GM12878 (cell line): ENCODE results near the gene SLC45A2. TPM values are rescaled to one million over a fixed set of nuclear protein-coding genes. Genes with fewer than 3 reads are reported as not detected.

Experiments
- ATAC-seq: fragments of 200-7000 bp; cut with Tn5 transposase; 3 replicates; pipeline ENCODE4 v1.9.1; 2020; ENCODE audit warnings: mild to moderate bottlenecking, moderate library complexity
- BruUV-seq: library from RNA; stranded (reverse); fragments of 400-500 nt; replicated peaks from 2 replicates; lab custom pipeline; 2021; lab: Mats Ljungman, UMichigan
- CTCF ChIA-PET: fragments of 300-600 bp; sonication (Branson Sonifier 250); formaldehyde crosslinking; extraction: SDS; loops from one replicate; lab custom pipeline; 2021; ENCODE audit warnings: inconsistent platforms; lab: Yijun Ruan, JAX
- POLR2A ChIA-PET: fragments of 350-600 bp; formaldehyde crosslinking; extraction: SDS; loops from one replicate; lab custom pipeline; 2021; ENCODE audit warnings: inconsistent platforms; lab: Charles Lee
- RAD21 ChIA-PET: fragments of 300-600 bp; sonication (Branson Sonifier 250); formaldehyde crosslinking; loops from one replicate; lab custom pipeline; 2023; ENCODE audit warnings: antibody characterized with exemption; ENCODE audit not compliant: unreplicated experiment; lab: Charles Lee
- SMC1A ChIA-PET: fragments of 300-600 bp; sonication (Branson Sonifier 250); formaldehyde crosslinking; loops from one replicate; lab custom pipeline; 2023; ENCODE audit not compliant: unreplicated experiment, uncharacterized antibody; lab: Charles Lee
- DNase-seq: peaks from one replicate; pipeline ENCODE4 v3.0.0-alpha.2; 2011; ENCODE audit warnings: low read depth, low spot score
- FAIRE-seq: peaks from 3 replicates; lab custom pipeline; 2011; peaks lifted over from hg19 to GRCh38; lab: Jason Lieb, UNC
- H2AFZ ChIP-seq: 2 replicates; pipeline ENCODE4 v1.6.0; 2011; ENCODE audit warnings: low read depth, low read length, control low read depth; ENCODE audit not compliant: control insufficient read depth
- H3K27ac ChIP-seq: 2 replicates; pipeline ENCODE4 v1.5.1; 2011; ENCODE audit warnings: control low read depth; ENCODE audit not compliant: control insufficient read depth, insufficient read depth
- H3K27me3 ChIP-seq, 2 experiments: replicated peaks in 1 of 2; 2 replicates each; pipeline versions ENCODE4 v1.6.0 to v1.6.1; 2011; ENCODE audit warnings: low read length in 1 of 2; ENCODE audit not compliant: control insufficient read depth in 2 of 2, insufficient read depth in 2 of 2
- H3K36me3 ChIP-seq, 2 experiments: 2 replicates each; pipeline ENCODE4 v1.5.1; 2011; ENCODE audit warnings: low read length in 1 of 2; ENCODE audit not compliant: control insufficient read depth in 2 of 2, insufficient read depth in 2 of 2
- H3K4me1 ChIP-seq: 2 replicates; pipeline ENCODE4 v1.6.1; 2011; ENCODE audit warnings: mild to moderate bottlenecking, low read length, moderate library complexity, mixed read lengths; ENCODE audit not compliant: control insufficient read depth, insufficient read depth
- H3K4me2 ChIP-seq: 2 replicates; pipeline ENCODE4 v1.6.0; 2011; ENCODE audit warnings: control low read depth; ENCODE audit not compliant: control insufficient read depth, insufficient read depth
- H3K4me3 ChIP-seq: fragments of 200-600 bp; sonication (generic); 2 replicates; pipeline ENCODE4 v1.5.1; 2016
- H3K79me2 ChIP-seq: 2 replicates; pipeline ENCODE4 v1.6.0; 2011; ENCODE audit warnings: low read length; ENCODE audit not compliant: control insufficient read depth, insufficient read depth
- H3K9ac ChIP-seq: 2 replicates; pipeline ENCODE4 v1.8.0; 2011; ENCODE audit warnings: low read length, control low read depth, mixed read lengths; ENCODE audit not compliant: control insufficient read depth, insufficient read depth
- H3K9me3 ChIP-seq: replicated peaks from 3 replicates; pipeline ENCODE4 v1.5.1; 2011; ENCODE audit warnings: mild to moderate bottlenecking, low read length; ENCODE audit not compliant: control insufficient read depth, insufficient read depth
- H4K20me1 ChIP-seq: 2 replicates; pipeline ENCODE4 v1.6.0; 2011; ENCODE audit not compliant: control insufficient read depth, insufficient read depth
- CHD1 ChIP-seq: IDR thresholded peaks from 2 replicates; pipeline ENCODE4 v1.6.1; 2012; ENCODE audit warnings: low read depth, low read length, improper control_type of control experiment
- HDAC6 ChIP-seq: fragments of 200-600 bp; sonication (generic); IDR thresholded peaks from one replicate; pipeline ENCODE4 v1.8.0; 2017; ENCODE audit warnings: antibody characterized with exemption; ENCODE audit not compliant: unreplicated experiment
- MTA2 ChIP-seq: fragments of 450-650 bp; IDR thresholded peaks from 2 replicates; pipeline ENCODE4 v1.6.1; 2016; ENCODE audit warnings: low read depth, mild to moderate bottlenecking, moderate library complexity
- NFYB ChIP-seq: IDR thresholded peaks from 2 replicates; pipeline ENCODE4 v1.6.1; 2011; ENCODE audit warnings: low read depth, mild to moderate bottlenecking, low read length, improper control_type of control experiment, moderate library complexity; ENCODE audit not compliant: insufficient read depth
- NR2C1 ChIP-seq: fragments of 450-650 bp; IDR thresholded peaks from 2 replicates; pipeline ENCODE4 v1.6.1; 2017; ENCODE audit warnings: antibody characterized with exemption, mild to moderate bottlenecking, moderate library complexity
- SPI1 ChIP-seq: IDR thresholded peaks from 2 replicates; pipeline ENCODE4 v1.6.1; 2011; ENCODE audit warnings: low read depth, mild to moderate bottlenecking, low read length, moderate library complexity, borderline replicate concordance; ENCODE audit not compliant: insufficient read depth
- TCF7 ChIP-seq: IDR thresholded peaks from 2 replicates; pipeline ENCODE4 v1.6.1; 2014; ENCODE audit warnings: antibody characterized with exemption, borderline replicate concordance
- whole genome bisulfite sequencing: methylation state at CpG from one replicate; pipeline ENCODE4 v1.1.6; 2016; ENCODE audit warnings: low lambda C conversion rate; ENCODE audit not compliant: insufficient replicate concordance, insufficient coverage; ENCODE audit errors: missing lambda C conversion rate; 5-methylcytosine and 5-hydroxymethylcytosine counted together
- in situ Hi-C: fragments of 300-500 bp; cut with MboI; formaldehyde crosslinking; loops from 9 replicates; pipeline ENCODE4 v1.14.3; 2018; ENCODE audit warnings: mixed read lengths
- intact Hi-C: fragments of 100-400 bp; cut with micrococcal nuclease; formaldehyde crosslinking; loops from one replicate; pipeline ENCODE4 v1.14.2; 2022; ENCODE audit not compliant: unreplicated experiment
- polyA plus RNA-seq, 11 experiments: library from polyadenylated mRNA; depleted of rRNA in 4 of 11; unstranded in 6 of 11; stranded (reverse) in 5 of 11; fragments of >200 nt; fragmentation: Nextera tagmentation in 4 of 11; fragmentation: Illumina TruSeq in 1 of 11; extraction: Ambion mirVana in 4 of 11; extraction: Trizol in 1 of 11; gene quantifications; 1 replicate in 1 of 11; 2 replicates in 10 of 11; pipeline versions ENCODE4 v1.2.1 to v1.2.3, GENCODE V29; 2011 to 2016; ENCODE audit warnings: inconsistent platforms in 2 of 11, missing spikeins in 2 of 11, low read depth in 1 of 11
- total RNA-seq, 4 experiments: library from RNA; depleted of rRNA in 3 of 4; stranded (reverse); fragments of >200 nt in 3 of 4; fragmentation: Illumina TruSeq in 1 of 4; extraction: Trizol in 1 of 4; gene quantifications; 2 replicates each; pipeline versions ENCODE4 v1.2.1 to v1.2.3, GENCODE V29; 2013 to 2021
- TF ChIP-seq, protein P1 (sequence below): IDR thresholded peaks from 2 replicates; pipeline ENCODE4 v1.6.1; 2011; ENCODE audit warnings: low read depth, low read length, improper control_type of control experiment, borderline replicate concordance
- TF ChIP-seq, protein P2 (sequence below): fragments of 450-650 bp; IDR thresholded peaks from 2 replicates; pipeline ENCODE4 v1.6.1; 2016; ENCODE audit warnings: mild to moderate bottlenecking

The SLC45A2 gene
- total and polyA plus RNA-seq, 10 of the 15 experiments (the other 5 are each of a cell fraction or from before 2014, with no cell fraction given) = 0.06 to 0.07 TPM; not detected in 8

DNA sequence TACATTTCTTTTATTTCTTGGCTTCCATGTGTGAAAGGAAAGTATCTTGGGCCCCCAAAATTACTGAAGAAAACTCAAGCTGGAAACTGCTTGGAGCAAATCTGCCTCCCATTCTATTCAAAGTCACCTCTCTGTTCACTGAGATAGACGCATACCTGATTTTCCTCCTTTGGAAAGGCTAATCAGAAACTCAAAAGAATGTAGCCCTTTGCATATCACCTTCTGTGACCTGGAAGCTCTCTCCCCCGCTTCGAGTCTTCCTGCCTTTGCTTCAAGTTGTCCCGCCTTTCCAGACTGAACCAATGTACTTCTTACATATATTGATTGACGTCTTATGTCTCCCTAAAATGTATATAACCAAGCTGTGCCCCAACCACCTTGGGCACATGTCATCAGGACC is 53.4 kb downstream of the SLC45A2 start:
- WGBS = 83% methylated on average over 5 of the region's 5 CpGs

DNA sequence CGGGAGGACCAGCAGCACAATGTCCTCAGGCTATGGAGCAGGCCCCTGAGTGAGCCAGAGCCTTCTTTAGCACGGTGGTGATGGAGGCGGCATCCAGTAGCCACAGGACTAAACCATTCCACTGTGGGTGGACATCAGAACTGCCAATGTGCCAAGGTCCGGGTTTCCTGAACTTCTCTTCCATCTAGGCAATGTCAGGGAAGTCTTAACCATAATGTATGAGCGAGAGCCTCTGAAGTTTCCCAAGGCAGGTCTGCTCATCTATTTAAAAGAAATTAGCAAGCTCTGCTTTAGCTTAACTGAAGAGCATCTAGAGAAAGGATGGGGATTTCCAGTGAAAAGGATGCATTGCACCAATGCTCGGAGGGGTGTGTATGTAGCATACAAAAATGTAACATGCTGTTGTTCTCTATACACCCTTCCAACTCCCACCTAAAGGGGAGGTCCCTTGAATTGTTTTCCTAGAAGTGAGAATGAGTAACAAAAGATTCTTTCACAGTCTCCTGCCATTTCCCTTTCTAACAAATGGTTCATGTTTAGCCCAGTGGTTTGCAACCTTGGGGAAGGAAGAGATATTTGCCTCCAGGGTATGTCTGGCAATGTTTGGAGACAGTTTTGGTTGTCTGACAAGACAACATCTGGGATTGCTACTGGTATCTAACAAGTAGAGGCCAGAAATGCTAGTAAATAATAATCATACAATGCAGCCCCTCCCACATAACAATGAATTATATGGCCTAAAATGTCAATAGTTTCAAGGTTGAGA is 54.4 kb downstream of the SLC45A2 start:
- no TSS peak for BruUV-seq
- no peak for FAIRE-seq
- peak; percentile 31 for DNase-seq
- H3K9me3 ChIP-seq = no peaks in the 10 kb centered on the region
- ChIA-PET POLR2A (interaction anchor here (1.0 kb wide), 1 partner anchor 80 kb away, joined by 3 read pairs; no protein-coding TSS in a partner anchor), CTCF (interaction anchor here (0.7 to 6.6 kb wide), 3 partner anchors 79 to 1315 kb away, joined by 3 to 96 read pairs (median 32); no protein-coding TSS in a partner anchor), SMC1A (interaction anchor here (0.6 to 7.4 kb wide), 4 partner anchors 74 to 483 kb away, joined by 3 to 80 read pairs (median 36); no protein-coding TSS in a partner anchor), RAD21 (interaction anchor here (0.7 to 8.8 kb wide), 4 partner anchors 75 to 254 kb away, joined by 3 to 111 read pairs (median 5); no protein-coding TSS in a partner anchor)
- no peaks in the 10 kb centered on the region for H3K36me3 ChIP-seq
- in situ Hi-C loops (loop anchor here (5.0 kb wide), 1 partner anchor 488 kb away; the partner anchor contains the start of gene TARS1), intact Hi-C loops (no loop called here)
- H4K20me1 ChIP-seq = no peaks in the 10 kb centered on the region
- peak overlapping the region; percentile 28; the same call in 1 of the 2 replicates for H2AFZ ChIP-seq
- H3K4me2 ChIP-seq = peak overlapping the region; percentile 5; the same call in 1 of the 2 replicates
- H3K27ac ChIP-seq = peak overlapping the region; percentile 70
- H3K27me3 ChIP-seq = no peaks in the 10 kb centered on the region
- H3K4me3 ChIP-seq = no peak overlapping the region
- 64% methylated on average over 6 of the region's 6 CpGs for WGBS
- H3K9ac ChIP-seq = no peak overlapping the region
- ATAC-seq = peak; percentile 28
- no peaks in the 10 kb centered on the region for H3K79me2 ChIP-seq
- peaks cover 39% of the 10 kb centered on the region for H3K4me1 ChIP-seq
- TF ChIP-seq, protein P1, sequence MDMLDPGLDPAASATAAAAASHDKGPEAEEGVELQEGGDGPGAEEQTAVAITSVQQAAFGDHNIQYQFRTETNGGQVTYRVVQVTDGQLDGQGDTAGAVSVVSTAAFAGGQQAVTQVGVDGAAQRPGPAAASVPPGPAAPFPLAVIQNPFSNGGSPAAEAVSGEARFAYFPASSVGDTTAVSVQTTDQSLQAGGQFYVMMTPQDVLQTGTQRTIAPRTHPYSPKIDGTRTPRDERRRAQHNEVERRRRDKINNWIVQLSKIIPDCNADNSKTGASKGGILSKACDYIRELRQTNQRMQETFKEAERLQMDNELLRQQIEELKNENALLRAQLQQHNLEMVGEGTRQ = no peak
- TF ChIP-seq CHD1 (0 out of 2 replicates have a peak, but pooled peaks have one; percentile 54), SPI1 (no peak), NR2C1 (no peak), MTA2 (0 out of 2 replicates have a peak, but pooled peaks have one; percentile 13), NFYB (no peak), HDAC6 (no peak)
- TF ChIP-seq, protein P2, sequence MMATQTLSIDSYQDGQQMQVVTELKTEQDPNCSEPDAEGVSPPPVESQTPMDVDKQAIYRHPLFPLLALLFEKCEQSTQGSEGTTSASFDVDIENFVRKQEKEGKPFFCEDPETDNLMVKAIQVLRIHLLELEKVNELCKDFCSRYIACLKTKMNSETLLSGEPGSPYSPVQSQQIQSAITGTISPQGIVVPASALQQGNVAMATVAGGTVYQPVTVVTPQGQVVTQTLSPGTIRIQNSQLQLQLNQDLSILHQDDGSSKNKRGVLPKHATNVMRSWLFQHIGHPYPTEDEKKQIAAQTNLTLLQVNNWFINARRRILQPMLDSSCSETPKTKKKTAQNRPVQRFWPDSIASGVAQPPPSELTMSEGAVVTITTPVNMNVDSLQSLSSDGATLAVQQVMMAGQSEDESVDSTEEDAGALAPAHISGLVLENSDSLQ = no peak

More for the DNA sequence above, 53.4 kb downstream of the SLC45A2 start:
- POLR2A ChIA-PET = no interaction called here
- no peaks in the 10 kb centered on the region for H4K20me1 ChIP-seq
- H3K27ac ChIP-seq = no peak overlapping the region
- BruUV-seq = no TSS peak
- no peak overlapping the region for H3K4me2 ChIP-seq
- H3K9me3 ChIP-seq = no peaks in the 10 kb centered on the region; the same call in 2 of the 3 replicates
- H2AFZ ChIP-seq = no peak overlapping the region
- no peak for FAIRE-seq
- no peak for DNase-seq
- RAD21 ChIA-PET = interaction anchor here (2.6 to 8.8 kb wide), 2 partner anchors 79 to 343 kb away, joined by 10 to 111 read pairs; no protein-coding TSS in a partner anchor
- SMC1A ChIA-PET = interaction anchor here (0.6 to 7.4 kb wide), 12 partner anchors 8 to 496 kb away, joined by 3 to 80 read pairs (median 24); no protein-coding TSS in a partner anchor
- no peak for TF ChIP-seq TCF7
- CTCF ChIA-PET = interaction anchor here (0.7 to 6.6 kb wide), 5 partner anchors 80 to 490 kb away, joined by 3 to 96 read pairs (median 32); partner anchors contain the start of gene TARS1
- no peaks in the 10 kb centered on the region for H3K79me2 ChIP-seq
- H3K36me3 ChIP-seq = no peaks in the 10 kb centered on the region
- intact Hi-C loops = no loop called here
- H3K27me3 ChIP-seq = no peaks in the 10 kb centered on the region
- no peak for ATAC-seq
- peaks cover 35% of the 10 kb centered on the region for H3K4me1 ChIP-seq
- H3K4me3 ChIP-seq = no peak overlapping the region
- no peak overlapping the region for H3K9ac ChIP-seq
- in situ Hi-C loops = loop anchor here (5.0 kb wide), 1 partner anchor 489 kb away; the partner anchor contains the start of gene TARS1
